ENCODE data around the gene SLC37A1.
"Not testable (repeated sequence)": the region's sequence is repeated elsewhere in the genome, so short reads cannot be mapped to it uniquely, and the experiment has no call there.

Gene SLC37A1

DNA sequence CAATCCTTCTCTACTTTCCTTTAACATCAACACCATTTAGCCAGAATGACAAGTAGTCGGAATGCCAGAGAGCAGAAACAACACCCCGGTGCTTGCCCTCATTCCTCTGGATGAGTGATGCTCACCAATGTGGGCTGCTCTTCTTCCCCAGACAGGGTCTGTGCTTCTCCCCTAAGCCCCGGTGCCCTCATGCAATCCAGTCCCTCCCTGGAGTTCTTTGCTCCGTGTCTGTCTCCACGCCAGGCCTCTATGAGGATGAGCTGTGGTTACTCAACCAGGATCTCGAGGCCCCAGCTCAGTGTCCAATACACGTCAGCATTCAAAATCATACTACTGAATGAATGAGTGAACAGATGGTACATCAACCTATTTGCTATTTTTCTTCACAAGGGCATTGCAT is 110.0 kb downstream of the SLC37A1 start:
- DNase-seq: no peak

DNA sequence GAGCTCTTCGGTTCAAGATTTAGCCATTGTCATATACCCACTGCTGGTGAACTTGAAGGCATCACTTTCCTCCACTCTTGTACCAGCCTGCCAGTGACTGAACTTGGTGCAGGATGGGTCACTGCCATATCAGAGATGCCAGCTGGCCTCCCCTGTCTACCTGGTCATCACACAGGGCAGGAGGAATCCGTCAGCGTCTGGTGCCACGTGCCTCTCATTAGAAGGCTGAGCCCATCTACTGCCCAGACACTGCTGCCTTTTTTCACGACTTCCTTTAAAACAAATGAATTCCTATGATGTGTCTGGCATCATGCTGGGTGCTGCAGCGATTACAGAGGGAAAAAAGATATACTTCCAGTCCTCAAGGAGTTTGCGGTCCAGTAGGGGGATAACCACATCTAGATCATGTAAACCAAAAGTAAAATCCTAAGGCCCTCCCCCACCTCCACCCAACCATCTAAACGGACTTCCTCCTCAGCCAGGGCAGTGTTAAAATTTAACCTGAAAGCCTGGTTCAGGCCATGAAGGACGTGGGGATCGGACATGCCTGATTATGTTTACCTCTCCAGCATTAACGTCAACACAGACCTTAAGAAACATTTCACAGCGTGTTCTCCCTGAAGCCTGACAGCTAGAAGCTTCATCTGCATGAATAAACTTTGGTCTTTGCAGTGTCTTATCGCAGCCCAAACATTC is 110.6 kb downstream of the SLC37A1 start:
- no peak for DNase-seq

- DNase-seq: no peak
Measured at GRCh38 chr21:42624936-42625335, 111.3 kb downstream of the SLC37A1 start.

- DNase-seq: no peak
Measured at GRCh38 chr21:42626171-42626570, 112.5 kb downstream of the SLC37A1 start.

- DNase-seq: no peak
Measured at GRCh38 chr21:42627527-42628289, 114.1 kb downstream of the SLC37A1 start.

DNA sequence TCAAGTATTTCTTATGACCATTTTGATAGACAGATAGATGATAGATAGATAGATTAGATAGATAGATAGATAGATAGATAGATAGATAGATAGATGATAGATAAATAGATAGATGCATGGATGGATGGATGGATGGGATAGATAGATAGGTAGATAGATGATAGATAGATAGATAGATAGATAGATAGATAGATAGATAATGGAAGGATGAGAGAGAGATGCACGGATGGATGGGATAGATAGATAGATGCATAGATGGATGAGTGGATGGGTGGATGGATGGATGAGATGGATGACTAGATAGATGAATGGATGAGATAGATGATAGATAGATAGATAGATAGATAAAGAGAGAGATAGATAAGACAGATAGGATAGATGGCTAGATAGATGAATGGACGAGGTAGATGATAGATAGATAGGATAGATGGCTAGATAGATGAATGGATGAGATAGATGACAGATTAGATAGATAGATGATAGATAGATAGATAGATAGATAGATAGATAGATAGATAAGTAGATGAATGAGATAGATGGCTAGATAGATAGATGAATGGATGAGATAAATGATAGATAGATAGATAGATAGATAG is 114.9 kb downstream of the SLC37A1 start:
- not testable (repeated sequence) for DNase-seq

DNA sequence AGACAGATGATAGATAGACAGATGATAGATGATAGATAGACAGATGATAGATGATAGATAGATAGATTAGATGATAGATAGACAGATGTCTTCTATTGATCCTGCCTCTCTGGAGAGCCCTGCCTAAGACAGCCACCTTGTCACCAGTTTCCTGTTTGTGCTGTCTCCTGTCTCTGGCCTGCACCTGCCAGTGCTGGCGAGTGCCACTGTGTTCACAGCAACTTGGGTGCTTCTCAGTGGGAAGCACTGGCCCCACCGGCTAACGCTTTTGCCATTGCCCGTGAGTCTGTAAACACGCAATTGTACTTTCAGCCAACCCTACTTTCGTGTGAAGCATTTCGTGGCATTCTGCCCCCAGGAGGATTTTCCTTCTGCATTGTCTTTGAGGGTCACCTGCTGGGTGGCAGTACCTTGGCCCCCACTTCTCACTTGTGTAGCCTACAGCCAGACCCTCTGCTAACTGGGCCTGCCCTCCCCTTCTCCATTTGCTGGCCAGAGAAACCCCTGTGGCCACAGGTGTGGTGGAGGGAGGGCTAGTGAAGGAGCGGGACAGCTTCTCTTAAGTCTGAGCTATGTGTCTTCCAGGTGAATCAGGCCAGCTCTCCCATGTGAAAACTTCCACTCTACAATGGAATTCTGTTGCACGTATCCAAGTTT is 116.4 kb downstream of the SLC37A1 start:
- DNase-seq: no peak

GRCh38 chr21:42630626-42631025 is 117.0 kb downstream of the SLC37A1 start:
- no peak for DNase-seq
